IMR-90 (cell line): Measurements from ENCODE around the gene CYP4B1. TPM values are rescaled to one million over a fixed set of nuclear protein-coding genes. Genes with fewer than 3 reads are reported as not detected.
"Not testable (repeated sequence)": the region's sequence is repeated elsewhere in the genome, so short reads cannot be mapped to it uniquely, and the experiment has no call there.

Source experiments
- ATAC-seq: fragments of 200-7000 bp; cut with Tn5 transposase; 2 replicates; pipeline ENCODE4 v1.9.1; 2020; ENCODE audit warnings: low read depth, mild to moderate bottlenecking, moderate library complexity
- BruUV-seq: library from RNA; stranded (reverse); fragments of 400-500 nt; replicated peaks from 2 replicates; lab custom pipeline; 2021; lab: Mats Ljungman, UMichigan
- CTCF ChIA-PET: fragments of 300-600 bp; formaldehyde crosslinking; extraction: SDS; loops from one replicate; lab custom pipeline; 2021; ENCODE audit warnings: antibody characterized with exemption; lab: Yijun Ruan, JAX
- POLR2A ChIA-PET: fragments of 300-600 bp; sonication (Branson Sonifier 250); formaldehyde crosslinking; loops from one replicate; lab custom pipeline; 2022; ENCODE audit warnings: antibody characterized with exemption; ENCODE audit not compliant: unreplicated experiment; lab: Charles Lee
- DNase-seq: peaks from one replicate; pipeline ENCODE4 v3.0.0; 2013
- H2AFZ ChIP-seq: replicated peaks from 2 replicates; pipeline ENCODE3; 2013; ENCODE audit warnings: low read length, mild to moderate bottlenecking; ENCODE audit not compliant: poor library complexity
- H2AK5ac ChIP-seq: 2 replicates; pipeline ENCODE4 v1.6.1; 2013; ENCODE audit warnings: low read depth, low read length, inconsistent platforms
- H2AK9ac ChIP-seq: replicated peaks from 2 replicates; pipeline ENCODE3; 2013; ENCODE audit warnings: mild to moderate bottlenecking, low read depth, low read length, moderate library complexity; ENCODE audit not compliant: poor library complexity
- H2BK120ac ChIP-seq: 2 replicates; pipeline ENCODE4 v1.6.1; 2013; ENCODE audit warnings: low read depth, low read length, inconsistent platforms
- H2BK15ac ChIP-seq: 3 replicates; pipeline ENCODE4 v1.6.1; 2013; ENCODE audit warnings: low read depth, low read length, inconsistent platforms
- H2BK20ac ChIP-seq: 2 replicates; pipeline ENCODE4 v1.6.1; 2013; ENCODE audit warnings: low read depth, mild to moderate bottlenecking, inconsistent platforms, low read length, moderate library complexity
- H2BK5ac ChIP-seq: 2 replicates; pipeline ENCODE4 v1.6.1; 2013; ENCODE audit warnings: mild to moderate bottlenecking, low read depth, low read length, inconsistent platforms; ENCODE audit not compliant: poor library complexity, severe bottlenecking
- H3K14ac ChIP-seq: replicated peaks from 2 replicates; pipeline ENCODE4 v1.6.1; 2013; ENCODE audit warnings: low read depth, low read length, inconsistent platforms
- H3K18ac ChIP-seq: 2 replicates; pipeline ENCODE4 v1.6.1; 2013; ENCODE audit warnings: low read depth, low read length, control low read depth
- H3K23ac ChIP-seq: 2 replicates; pipeline ENCODE4 v1.6.1; 2013; ENCODE audit warnings: low read depth, low read length, inconsistent platforms
- H3K27ac ChIP-seq: 2 replicates; pipeline ENCODE4 v1.5.1; 2013; ENCODE audit warnings: mild to moderate bottlenecking, control low read depth, low read length; ENCODE audit not compliant: insufficient read depth
- H3K27me3 ChIP-seq: 2 replicates; pipeline ENCODE4 v1.6.1; 2013; ENCODE audit warnings: low read length; ENCODE audit not compliant: control insufficient read depth, insufficient read depth
- H3K36me3 ChIP-seq: 2 replicates; pipeline ENCODE4 v1.6.1; 2013; ENCODE audit warnings: low read length, mixed read lengths; ENCODE audit not compliant: control insufficient read depth, insufficient read depth
- H3K4ac ChIP-seq: 2 replicates; pipeline ENCODE4 v1.6.1; 2013; ENCODE audit warnings: low read depth, low read length, inconsistent platforms
- H3K4me1 ChIP-seq: 2 replicates; pipeline ENCODE4 v1.6.1; 2013; ENCODE audit warnings: low read length, mixed read lengths; ENCODE audit not compliant: control insufficient read depth, insufficient read depth
- H3K4me2 ChIP-seq: 2 replicates; pipeline ENCODE4 v1.6.1; 2013; ENCODE audit warnings: low read depth, mild to moderate bottlenecking, control low read depth, low read length, moderate library complexity
- H3K4me3 ChIP-seq: 2 replicates; pipeline ENCODE4 v1.5.1; 2013; ENCODE audit warnings: low read depth, mild to moderate bottlenecking, control low read depth, low read length, moderate library complexity; ENCODE audit not compliant: insufficient read depth
- H3K56ac ChIP-seq: 2 replicates; pipeline ENCODE4 v1.6.1; 2013; ENCODE audit warnings: low read length, inconsistent platforms; ENCODE audit not compliant: insufficient read depth; ENCODE audit errors: extremely low read depth
- H3K79me1 ChIP-seq, 2 experiments: 2 replicates each; pipeline ENCODE4 v1.6.1; 2013; ENCODE audit warnings: low read length in 2 of 2, inconsistent platforms in 1 of 2, low read depth in 1 of 2
- H3K9ac ChIP-seq: 2 replicates; pipeline ENCODE4 v1.6.1; 2013; ENCODE audit warnings: low read depth, low read length, control low read depth
- H3K9me1 ChIP-seq: 2 replicates; pipeline ENCODE4 v1.6.1; 2013; ENCODE audit warnings: low read length, inconsistent platforms; ENCODE audit not compliant: insufficient read depth
- H3K9me3 ChIP-seq: 2 replicates; pipeline ENCODE4 v1.6.1; 2013; ENCODE audit warnings: low read length; ENCODE audit not compliant: control insufficient read depth, insufficient read depth
- H4K20me1 ChIP-seq: 2 replicates; pipeline ENCODE4 v1.6.1; 2013; ENCODE audit warnings: low read length, inconsistent platforms; ENCODE audit not compliant: insufficient read depth
- H4K5ac ChIP-seq: 2 replicates; pipeline ENCODE4 v1.6.1; 2013; ENCODE audit warnings: mild to moderate bottlenecking, low read depth, low read length, control low read depth
- H4K8ac ChIP-seq, 2 experiments: 2 replicates each; pipeline ENCODE4 v1.6.1; 2013; ENCODE audit warnings: low read depth in 2 of 2, low read length in 2 of 2, control low read depth in 1 of 2, inconsistent platforms in 1 of 2
- H4K91ac ChIP-seq: 2 replicates; pipeline ENCODE4 v1.6.1; 2013; ENCODE audit warnings: low read depth, low read length, inconsistent platforms; ENCODE audit not compliant: insufficient read depth
- WGBS, 2 experiments: methylation state at CpG; one replicate each; pipeline versions ENCODE4 v1.1.5 to v1.1.7; 2013; ENCODE audit warnings: missing lambda C conversion rate in 2 of 2; ENCODE audit not compliant: insufficient read length in 1 of 2; ENCODE audit errors: extremely low coverage in 2 of 2; 5-methylcytosine and 5-hydroxymethylcytosine counted together
- dilution Hi-C: fragments of 300-500 bp; cut with HindIII; formaldehyde crosslinking; loops from one replicate; pipeline ENCODE4 v1.14.3; 2018; ENCODE audit warnings: low sequenced_read_pairs; ENCODE audit not compliant: unreplicated experiment
- in situ Hi-C: fragments of 300-500 bp; cut with MboI; formaldehyde crosslinking; loops from 3 replicates; pipeline ENCODE4 v1.14.3; 2019; ENCODE audit warnings: low sequenced_read_pairs, inconsistent platforms, mixed read lengths
- intact Hi-C: fragments of 100-400 bp; cut with micrococcal nuclease; formaldehyde crosslinking; loops from 2 replicates; pipeline ENCODE4 v1.10.0; 2022
- polyA plus RNA-seq, 3 experiments: library from polyadenylated mRNA; depleted of rRNA; stranded (reverse); fragments of >200 nt; gene quantifications; 2 replicates each; pipeline ENCODE4 v1.2.3, GENCODE V29; 2012; ENCODE audit warnings: low replicate concordance in 1 of 3
- total RNA-seq: library from RNA; depleted of rRNA; stranded (reverse); fragments of >200 nt; gene quantifications from 2 replicates; pipeline ENCODE4 v1.2.3, GENCODE V29; 2012

CYP4B1 gene
- total and polyA plus RNA-seq, 2 of the 4 experiments (the other 2 are of a cell fraction) = not detected

DNA sequence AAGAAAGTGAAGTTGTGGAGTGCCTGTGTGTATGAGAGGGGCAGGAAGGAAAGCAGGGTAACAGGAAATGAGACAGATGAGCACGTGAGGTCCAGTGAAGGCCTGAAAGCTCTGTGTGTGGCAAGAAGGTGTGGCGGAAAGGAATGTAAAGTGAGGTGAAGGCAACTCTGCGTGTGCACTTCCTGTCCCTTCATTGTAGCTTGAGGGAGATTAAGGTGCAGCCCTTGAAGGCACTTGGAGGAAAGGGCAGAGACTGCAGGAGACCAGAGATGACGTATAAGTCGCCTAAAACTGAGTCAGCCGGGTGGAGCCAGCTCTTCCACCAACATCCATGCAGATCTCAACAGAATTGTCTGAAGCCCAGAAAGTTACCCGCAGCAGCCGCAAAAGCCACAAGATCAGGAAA lies 58.8 kb downstream of the CYP4B1 start:
- H3K27ac ChIP-seq, H2BK120ac ChIP-seq, H3K4me3 ChIP-seq, H4K5ac ChIP-seq, H3K4me2 ChIP-seq, H4K8ac ChIP-seq, H3K9ac ChIP-seq, dilution Hi-C loops, H2BK5ac ChIP-seq, H3K4me1 ChIP-seq, in situ Hi-C loops, H2AK9ac ChIP-seq, H3K14ac ChIP-seq, H3K18ac ChIP-seq, DNase-seq, CTCF ChIA-PET, H3K27me3 ChIP-seq, H2AK5ac ChIP-seq, POLR2A ChIA-PET, BruUV-seq, H3K23ac ChIP-seq, H3K36me3 ChIP-seq, H3K56ac ChIP-seq, H2AFZ ChIP-seq, H3K4ac ChIP-seq, ATAC-seq, H4K20me1 ChIP-seq, intact Hi-C loops, H2BK15ac ChIP-seq, H3K79me1 ChIP-seq, H2BK20ac ChIP-seq, H3K9me3 ChIP-seq, H4K91ac ChIP-seq, H3K9me1 ChIP-seq: not testable (repeated sequence)
- no CpG with 5 or more reads among the region's 8 CpGs for WGBS, 2 experiments
